ENCODE data around the gene FGF1.

Gene FGF1

DNA sequence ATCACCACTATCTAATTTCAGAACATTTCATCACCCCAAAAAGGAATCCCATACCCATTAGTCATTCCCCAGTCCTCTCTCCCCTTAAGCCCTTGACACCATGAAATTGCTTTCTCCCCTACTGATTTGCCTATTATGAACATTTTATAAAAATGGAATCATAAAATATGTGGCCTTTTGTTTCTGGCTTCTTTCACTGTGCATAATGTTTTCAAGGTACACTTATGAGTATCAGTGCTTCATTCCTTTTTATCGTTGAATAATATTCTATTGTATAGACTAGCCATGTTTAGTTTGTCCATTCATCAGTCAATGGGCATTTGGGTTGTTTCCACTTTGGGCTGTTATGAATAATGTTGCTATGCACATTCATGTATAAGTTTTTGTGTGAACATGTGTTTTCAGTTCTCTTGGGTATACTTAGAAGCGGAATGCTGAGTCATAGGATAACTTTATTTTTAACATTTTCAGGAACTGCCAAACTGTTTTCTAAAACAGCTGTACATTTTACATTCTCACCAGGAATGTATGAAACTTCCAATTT, 40.4 kb upstream of the FGF1 start:
- POLR2A ChIA-PET = no interaction called here
- H3K9me3 ChIP-seq (ENCODE audit: control insufficient read depth, insufficient read depth, low read depth, low read length) = no peaks in the 10 kb centered on the region
- no peak overlapping the region for H3K27ac ChIP-seq (ENCODE audit: extremely low read depth, low read depth, low read length)
- CTCF ChIA-PET = interaction anchor here (1.3 to 1.9 kb wide), 3 partner anchors 9 to 22 kb away, joined by 3 to 11 read pairs (median 5); no protein-coding TSS in a partner anchor
- no peak overlapping the region for H3K4me3 ChIP-seq (ENCODE audit: low read depth, low read length)
- H3K4me1 ChIP-seq (ENCODE audit: control insufficient read depth, insufficient read depth, low read length) = no peaks in the 10 kb centered on the region
- TF ChIP-seq ZNF174 (tag by site-specific recombination; IDR thresholded peaks at IDR 0.05) (no peak), GLI4 (tag by site-specific recombination; IDR thresholded peaks at IDR 0.05) (no peak), ZBTB10 (tag by site-specific recombination; IDR thresholded peaks at IDR 0.05) (no peak), ZNF404 (tag by site-specific recombination; IDR thresholded peaks at IDR 0.05) (no peak), ZNF311 (tag by site-specific recombination; IDR thresholded peaks at IDR 0.05; ENCODE audit: borderline replicate concordance) (no peak), HOXD13 (CRISPR knock-in tag; IDR thresholded peaks at IDR 0.05; ENCODE audit: borderline replicate concordance) (no peak), ZNF366 (tag by site-specific recombination; conservative IDR thresholded peaks at IDR 0.05) (no peak), HIC1 (tag by site-specific recombination; IDR thresholded peaks at IDR 0.05) (no peak), KLF1 (tag by site-specific recombination; IDR thresholded peaks at IDR 0.05) (no peak), ZNF664 (tag by site-specific recombination; IDR thresholded peaks at IDR 0.05) (no peak), ZNF114 (tag by site-specific recombination; IDR thresholded peaks at IDR 0.05) (no peak), ZBTB7A (tag by site-specific recombination; IDR thresholded peaks at IDR 0.05; ENCODE audit: low read depth) (no peak)
- TF ChIP-seq, protein P1, sequence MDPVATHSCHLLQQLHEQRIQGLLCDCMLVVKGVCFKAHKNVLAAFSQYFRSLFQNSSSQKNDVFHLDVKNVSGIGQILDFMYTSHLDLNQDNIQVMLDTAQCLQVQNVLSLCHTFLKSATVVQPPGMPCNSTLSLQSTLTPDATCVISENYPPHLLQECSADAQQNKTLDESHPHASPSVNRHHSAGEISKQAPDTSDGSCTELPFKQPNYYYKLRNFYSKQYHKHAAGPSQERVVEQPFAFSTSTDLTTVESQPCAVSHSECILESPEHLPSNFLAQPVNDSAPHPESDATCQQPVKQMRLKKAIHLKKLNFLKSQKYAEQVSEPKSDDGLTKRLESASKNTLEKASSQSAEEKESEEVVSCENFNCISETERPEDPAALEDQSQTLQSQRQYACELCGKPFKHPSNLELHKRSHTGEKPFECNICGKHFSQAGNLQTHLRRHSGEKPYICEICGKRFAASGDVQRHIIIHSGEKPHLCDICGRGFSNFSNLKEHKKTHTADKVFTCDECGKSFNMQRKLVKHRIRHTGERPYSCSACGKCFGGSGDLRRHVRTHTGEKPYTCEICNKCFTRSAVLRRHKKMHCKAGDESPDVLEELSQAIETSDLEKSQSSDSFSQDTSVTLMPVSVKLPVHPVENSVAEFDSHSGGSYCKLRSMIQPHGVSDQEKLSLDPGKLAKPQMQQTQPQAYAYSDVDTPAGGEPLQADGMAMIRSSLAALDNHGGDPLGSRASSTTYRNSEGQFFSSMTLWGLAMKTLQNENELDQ (tag by site-specific recombination; IDR thresholded peaks at IDR 0.05; ENCODE audit: low read depth) = no peak
- no peaks in the 10 kb centered on the region for H3K36me3 ChIP-seq (ENCODE audit: control insufficient read depth in 2 of 2, insufficient read depth in 1 of 2, low read length in 2 of 2)

- TF ChIP-seq ZNF692 (tag by site-specific recombination; IDR thresholded peaks at IDR 0.05) (0 out of 2 replicates have a peak, but pooled peaks have one; percentile 17), ZNF548 (tag by site-specific recombination; IDR thresholded peaks at IDR 0.05) (no peak), SCRT2 (tag by site-specific recombination; IDR thresholded peaks at IDR 0.05) (peak; percentile 37; the same call in 1 of the 2 replicates), YY2 (tag by site-specific recombination; IDR thresholded peaks at IDR 0.05) (no peak)
- Histone ChIP-seq H3K9me3 (ENCODE audit: control insufficient read depth, insufficient read depth, low read depth, low read length) (no peaks in the 10 kb centered on the region), H3K27ac (ENCODE audit: extremely low read depth, low read depth, low read length) (no peak overlapping the region), H3K4me1 (ENCODE audit: control insufficient read depth, insufficient read depth, low read length) (no peaks in the 10 kb centered on the region), H3K36me3 (ENCODE audit: control insufficient read depth in 2 of 2, insufficient read depth in 1 of 2, low read length in 2 of 2) (no peaks in the 10 kb centered on the region), H3K4me3 (ENCODE audit: low read depth, low read length) (no peak overlapping the region)
- ChIA-PET CTCF (interaction anchor here (1.3 to 5.1 kb wide), 3 partner anchors 8 to 23 kb away, joined by 3 to 57 read pairs (median 5); no protein-coding TSS in a partner anchor), POLR2A (no interaction called here)
These were observed 39.6 kb upstream of the FGF1 start for GRCh38 chr5:142725231-142726187.
